Measurements from ENCODE around the gene TMEM11.

The TMEM11 gene

DNA sequence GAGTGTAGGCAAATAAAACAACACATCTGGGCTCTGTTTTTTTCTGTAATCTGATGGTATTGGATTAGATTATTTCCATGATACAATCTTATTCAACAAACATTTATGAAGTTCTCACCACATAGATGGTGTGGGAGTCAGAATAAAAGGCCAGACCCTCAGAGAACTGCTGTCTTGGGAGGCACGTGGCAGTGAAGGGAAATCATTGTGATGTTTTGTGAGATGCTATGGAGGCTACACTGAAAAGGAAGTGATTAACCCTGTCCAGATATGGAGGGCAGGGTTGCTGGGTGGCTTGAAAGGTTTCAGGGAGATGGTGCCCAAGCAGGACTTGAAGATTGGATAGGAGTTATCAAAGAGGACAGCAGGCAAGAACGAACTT is 51.6 kb downstream of the TMEM11 start:
- H3K27ac ChIP-seq = no peak overlapping the region
- DNase-seq (ENCODE audit: low spot score) = no peak
- POLR2A ChIA-PET (ENCODE audit: low non-redundant PET) = no interaction called here
- TF ChIP-seq, protein P1, sequence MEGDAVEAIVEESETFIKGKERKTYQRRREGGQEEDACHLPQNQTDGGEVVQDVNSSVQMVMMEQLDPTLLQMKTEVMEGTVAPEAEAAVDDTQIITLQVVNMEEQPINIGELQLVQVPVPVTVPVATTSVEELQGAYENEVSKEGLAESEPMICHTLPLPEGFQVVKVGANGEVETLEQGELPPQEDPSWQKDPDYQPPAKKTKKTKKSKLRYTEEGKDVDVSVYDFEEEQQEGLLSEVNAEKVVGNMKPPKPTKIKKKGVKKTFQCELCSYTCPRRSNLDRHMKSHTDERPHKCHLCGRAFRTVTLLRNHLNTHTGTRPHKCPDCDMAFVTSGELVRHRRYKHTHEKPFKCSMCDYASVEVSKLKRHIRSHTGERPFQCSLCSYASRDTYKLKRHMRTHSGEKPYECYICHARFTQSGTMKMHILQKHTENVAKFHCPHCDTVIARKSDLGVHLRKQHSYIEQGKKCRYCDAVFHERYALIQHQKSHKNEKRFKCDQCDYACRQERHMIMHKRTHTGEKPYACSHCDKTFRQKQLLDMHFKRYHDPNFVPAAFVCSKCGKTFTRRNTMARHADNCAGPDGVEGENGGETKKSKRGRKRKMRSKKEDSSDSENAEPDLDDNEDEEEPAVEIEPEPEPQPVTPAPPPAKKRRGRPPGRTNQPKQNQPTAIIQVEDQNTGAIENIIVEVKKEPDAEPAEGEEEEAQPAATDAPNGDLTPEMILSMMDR (conservative IDR thresholded peaks at IDR 0.05; ENCODE audit: low read depth) = no peak
- CTCF ChIA-PET = no interaction called here

DNA sequence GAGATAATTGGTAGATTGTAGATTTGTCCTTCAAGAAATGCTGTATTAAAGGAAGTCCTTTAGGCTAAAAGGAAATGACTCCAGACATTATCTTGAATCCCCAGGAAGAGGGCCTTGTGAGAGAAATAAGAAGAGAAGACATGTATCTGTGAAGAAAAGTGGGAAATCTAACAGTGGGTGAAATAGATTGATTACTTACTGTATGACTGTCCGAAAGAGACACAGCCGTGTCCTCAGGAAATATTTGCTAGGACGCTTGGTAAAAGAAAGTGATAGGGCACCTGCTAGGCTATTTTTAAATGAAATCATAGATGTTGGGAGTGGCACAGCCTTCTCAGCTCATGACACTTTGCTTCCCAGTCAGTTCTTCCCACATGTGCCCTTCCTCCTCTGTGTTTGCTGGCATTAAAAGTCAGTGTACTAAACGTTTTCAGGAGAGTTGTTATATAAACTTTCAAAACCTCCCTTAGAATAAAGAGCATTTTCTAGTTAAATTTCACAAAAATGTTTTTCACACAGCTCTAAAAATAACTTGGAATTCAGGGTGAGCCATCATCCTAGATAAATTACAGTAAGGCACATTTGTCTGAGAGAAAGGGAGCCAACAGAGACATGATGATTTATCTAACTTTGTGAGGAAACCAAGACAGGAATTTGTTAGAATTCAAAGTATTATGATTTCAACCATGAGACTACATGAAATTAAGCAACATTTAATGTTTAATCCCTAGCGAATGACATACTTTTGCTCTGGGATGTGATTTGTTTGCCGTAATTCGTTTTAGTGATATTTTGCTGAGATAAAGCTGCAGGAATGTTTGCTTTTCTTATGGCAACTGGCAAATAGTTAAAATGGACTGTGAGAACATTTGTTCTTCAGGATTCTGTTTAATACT is 52.2 kb downstream of the TMEM11 start:
- DNase-seq (ENCODE audit: low spot score) = no peak
- no peak overlapping the region for H3K27ac ChIP-seq
- CTCF ChIA-PET = no interaction called here
- TF ChIP-seq, protein P1 (conservative IDR thresholded peaks at IDR 0.05; ENCODE audit: low read depth) = no peak
- POLR2A ChIA-PET (ENCODE audit: low non-redundant PET) = no interaction called here

DNA sequence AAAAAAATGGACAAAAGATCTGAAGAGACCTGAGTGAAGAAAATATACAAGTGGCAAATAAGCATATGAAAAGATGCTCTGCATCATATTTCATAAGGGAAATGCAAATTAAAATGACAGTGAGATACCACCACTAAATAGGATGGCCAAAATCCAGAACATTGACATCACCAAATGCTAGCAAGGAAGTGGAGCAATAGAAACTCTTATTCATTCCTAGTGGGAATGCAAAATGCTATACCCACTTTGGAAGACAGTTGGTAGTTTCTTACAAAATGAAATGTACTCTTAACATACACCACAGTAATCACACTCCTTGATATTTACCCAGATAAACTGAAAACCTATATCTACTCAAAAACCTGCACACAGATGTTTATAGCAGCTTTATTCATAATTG is 53.6 kb downstream of the TMEM11 start:
- TF ChIP-seq, protein P1 (conservative IDR thresholded peaks at IDR 0.05; ENCODE audit: low read depth) = no peak
- no peak overlapping the region for H3K27ac ChIP-seq
- ChIA-PET POLR2A (ENCODE audit: low non-redundant PET) (no interaction called here), CTCF (interaction anchor here (0.6 kb wide), 1 partner anchor 125 kb away, joined by 3 read pairs; no protein-coding TSS in a partner anchor)
- no peak for DNase-seq (ENCODE audit: low spot score)

DNA sequence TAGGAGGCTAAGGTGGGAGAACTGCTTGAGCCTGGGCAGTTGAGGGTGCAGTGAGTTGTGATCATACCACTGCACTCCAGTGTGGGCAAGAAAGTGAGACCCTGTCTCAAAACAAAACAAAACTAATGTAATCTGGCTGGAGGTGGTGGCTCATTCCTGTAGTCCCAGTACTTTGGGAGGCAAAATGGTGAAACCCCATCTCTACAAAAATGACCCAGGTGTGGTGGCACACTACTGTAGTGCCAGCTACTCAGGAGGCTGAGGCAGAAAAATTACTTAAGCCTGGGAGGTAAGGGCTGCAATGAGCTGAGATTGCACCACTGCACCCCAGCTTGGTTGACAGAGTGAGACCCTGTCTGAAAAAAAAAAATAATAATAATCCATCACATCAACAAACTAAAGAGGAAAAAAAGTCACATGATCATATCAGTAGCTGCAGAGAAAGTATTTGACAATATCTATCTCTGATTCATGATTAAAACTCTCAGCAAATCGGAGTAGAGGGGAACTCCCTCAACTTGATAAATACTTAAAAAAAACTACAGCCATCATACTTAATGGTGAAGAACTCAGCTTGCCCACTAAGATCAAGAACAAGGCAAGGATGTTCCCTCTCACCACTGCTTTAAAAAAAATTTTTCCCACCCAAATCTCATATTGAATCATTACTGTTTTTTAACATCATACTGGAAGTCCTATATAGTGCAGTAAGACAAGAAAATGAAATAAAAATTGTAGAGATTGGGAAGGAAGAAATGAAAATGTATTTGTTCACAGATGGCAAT is 56.2 kb downstream of the TMEM11 start:
- POLR2A ChIA-PET (ENCODE audit: low non-redundant PET) = no interaction called here
- no peak for DNase-seq (ENCODE audit: low spot score)
- CTCF ChIA-PET = no interaction called here
- H3K27ac ChIP-seq = no peak overlapping the region
- TF ChIP-seq, protein P1 (conservative IDR thresholded peaks at IDR 0.05; ENCODE audit: low read depth) = no peak

DNA sequence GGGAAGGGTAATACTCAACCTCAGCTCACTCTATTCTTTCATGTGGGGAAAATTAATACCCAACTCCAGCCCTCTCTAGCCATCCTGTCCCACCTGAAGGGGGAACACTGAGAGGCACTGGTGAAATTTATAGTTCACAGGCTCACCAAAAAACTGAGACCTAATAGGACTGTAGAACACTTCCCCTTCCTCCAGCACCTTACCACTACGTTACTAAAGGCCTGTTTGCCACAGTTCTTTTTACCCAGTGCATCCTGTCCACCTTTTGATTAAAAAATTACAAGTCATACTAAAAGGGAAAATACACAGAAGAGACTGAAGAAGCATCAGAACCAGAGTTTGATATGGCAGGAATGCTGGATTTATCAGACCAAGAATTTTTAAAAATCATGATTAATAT is 61.2 kb downstream of the TMEM11 start:
- no peak for DNase-seq (ENCODE audit: low spot score)
- POLR2A ChIA-PET (ENCODE audit: low non-redundant PET) = no interaction called here
- no peak overlapping the region for H3K27ac ChIP-seq
- CTCF ChIA-PET = interaction anchor here (0.6 kb wide), 1 partner anchor 21 kb away, joined by 7 read pairs; no protein-coding TSS in a partner anchor
- TF ChIP-seq, protein P1 (conservative IDR thresholded peaks at IDR 0.05; ENCODE audit: low read depth) = no peak

DNA sequence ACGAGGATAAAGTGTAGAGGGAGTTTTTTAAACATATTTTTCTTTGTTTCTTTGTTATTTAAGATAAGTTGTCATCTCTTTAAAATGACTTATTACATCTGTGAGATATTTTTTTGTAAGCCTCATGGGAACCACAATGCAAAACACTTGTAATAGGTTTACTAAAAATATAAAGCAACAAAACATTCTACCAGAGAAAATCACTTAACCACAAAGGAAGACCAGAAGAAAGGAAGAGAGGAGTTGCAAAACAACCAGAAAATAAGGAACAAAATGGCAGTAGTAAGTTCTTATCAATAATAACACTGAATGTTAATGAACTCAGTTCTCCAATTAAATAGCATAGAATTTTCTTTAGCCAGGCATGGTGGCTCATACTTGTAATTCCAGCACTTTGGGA is 64.3 kb downstream of the TMEM11 start:
- ChIA-PET POLR2A (ENCODE audit: low non-redundant PET) (no interaction called here), CTCF (no interaction called here)
- no peak for DNase-seq (ENCODE audit: low spot score)
- TF ChIP-seq, protein P1 (conservative IDR thresholded peaks at IDR 0.05; ENCODE audit: low read depth) = no peak
- no peak overlapping the region for H3K27ac ChIP-seq

Measured in RWPE1 (cell line).